ENCODE data around the gene RAD23B. TPM values are rescaled to one million over a fixed set of nuclear protein-coding genes. Genes with fewer than 3 reads are reported as not detected.

The RAD23B gene
- total RNA-seq, 1 donor from 2014 or later, result 205 TPM

- Histone ChIP-seq H4K20me1 (ENCODE audit: insufficient read depth, low read length) (peaks cover 66% of the 10 kb centered on the region), H3K4me1 (ENCODE audit: insufficient read depth, low read length) (peaks cover 17% of the 10 kb centered on the region), H3K36me3 (ENCODE audit: insufficient read depth, low read length) (no peaks in the 10 kb centered on the region), H3K9ac (ENCODE audit: low read length) (peak overlapping the region; percentile 97), H3K27ac (ENCODE audit: low read depth, low read length) (peak overlapping the region; percentile 98), H3K4me3 (ENCODE audit: insufficient read depth, low read depth, low read length) (peak overlapping the region; percentile 96), H3K27me3 (ENCODE audit: insufficient read depth, low read length) (no peaks in the 10 kb centered on the region), H3K79me2 (ENCODE audit: insufficient read depth, low read length) (peaks cover 72% of the 10 kb centered on the region), H2AFZ (ENCODE audit: low read depth, low read length) (no peak overlapping the region), H3K9me3 (ENCODE audit: insufficient read depth, low read depth, low read length) (no peaks in the 10 kb centered on the region), H3K4me2 (ENCODE audit: low read length) (peak overlapping the region; percentile 95)
- Mint-ChIP-seq H3K4me1 (ENCODE audit: low read depth, unreplicated experiment) (peaks cover 31% of the 10 kb centered on the region), H3K36me3 (ENCODE audit: low read depth, unreplicated experiment) (peaks cover 6% of the 10 kb centered on the region), H3K27me3 (ENCODE audit: low read depth, unreplicated experiment) (no peaks in the 10 kb centered on the region), H3K9me3 (ENCODE audit: unreplicated experiment) (no peaks in the 10 kb centered on the region), H3K27ac (ENCODE audit: unreplicated experiment) (peak overlapping the region; percentile 96), H3K4me3 (ENCODE audit: unreplicated experiment) (peak overlapping the region; percentile 99)
- FAIRE-seq (no peak), DNase-seq (ENCODE audit: low read depth) (no peak)
- TF ChIP-seq CTCF (IDR thresholded peaks at IDR 0.05; ENCODE audit: insufficient read depth, low read depth, low read length) (no peak), EZH2 (IDR thresholded peaks at IDR 0.05; ENCODE audit: insufficient read depth, low read length) (no peak)
Observed at GRCh38 chr9:107285286-107285685, 2.2 kb downstream of the RAD23B start.

GRCh38 chr9:107286057-107286456 is 3.0 kb downstream of the RAD23B start:
- H3K36me3 ChIP-seq (ENCODE audit: insufficient read depth, low read length), result no peaks in the 10 kb centered on the region
- TF ChIP-seq CTCF (IDR thresholded peaks at IDR 0.05; ENCODE audit: insufficient read depth, low read depth, low read length) (no peak), EZH2 (IDR thresholded peaks at IDR 0.05; ENCODE audit: insufficient read depth, low read length) (no peak)
- H3K9me3 ChIP-seq (ENCODE audit: insufficient read depth, low read depth, low read length), result no peaks in the 10 kb centered on the region
- H3K9ac ChIP-seq (ENCODE audit: low read length), result peak overlapping the region; percentile 97
- Mint-ChIP-seq H3K4me1 (ENCODE audit: low read depth, unreplicated experiment) (peaks cover 31% of the 10 kb centered on the region), H3K27me3 (ENCODE audit: low read depth, unreplicated experiment) (no peaks in the 10 kb centered on the region), H3K27ac (ENCODE audit: unreplicated experiment) (peak overlapping the region; percentile 92), H3K36me3 (ENCODE audit: low read depth, unreplicated experiment) (peaks cover 7% of the 10 kb centered on the region), H3K9me3 (ENCODE audit: unreplicated experiment) (no peaks in the 10 kb centered on the region), H3K4me3 (ENCODE audit: unreplicated experiment) (peak overlapping the region; percentile 99)
- no peak overlapping the region for H2AFZ ChIP-seq (ENCODE audit: low read depth, low read length)
- peak overlapping the region; percentile 95 for H3K4me2 ChIP-seq (ENCODE audit: low read length)
- H3K79me2 ChIP-seq (ENCODE audit: insufficient read depth, low read length), result peaks cover 80% of the 10 kb centered on the region
- FAIRE-seq (peak; percentile 17), DNase-seq (ENCODE audit: low read depth) (peak; percentile 44)
- H4K20me1 ChIP-seq (ENCODE audit: insufficient read depth, low read length), result peaks cover 74% of the 10 kb centered on the region
- H3K27ac ChIP-seq (ENCODE audit: low read depth, low read length), result peak overlapping the region; percentile 2
- H3K27me3 ChIP-seq (ENCODE audit: insufficient read depth, low read length), result no peaks in the 10 kb centered on the region
- H3K4me3 ChIP-seq (ENCODE audit: insufficient read depth, low read depth, low read length), result peak overlapping the region; percentile 96
- H3K4me1 ChIP-seq (ENCODE audit: insufficient read depth, low read length), result peaks cover 17% of the 10 kb centered on the region

GRCh38 chr9:107288701-107289100 is 5.6 kb downstream of the RAD23B start:
- Histone ChIP-seq H3K9me3 (ENCODE audit: insufficient read depth, low read depth, low read length) (no peaks in the 10 kb centered on the region), H2AFZ (ENCODE audit: low read depth, low read length) (no peak overlapping the region), H3K27me3 (ENCODE audit: insufficient read depth, low read length) (no peaks in the 10 kb centered on the region), H3K36me3 (ENCODE audit: insufficient read depth, low read length) (no peaks in the 10 kb centered on the region), H3K4me2 (ENCODE audit: low read length) (peak overlapping the region; percentile 1), H3K9ac (ENCODE audit: low read length) (no peak overlapping the region), H3K27ac (ENCODE audit: low read depth, low read length) (no peak overlapping the region), H3K79me2 (ENCODE audit: insufficient read depth, low read length) (peaks cover 100% of the 10 kb centered on the region), H4K20me1 (ENCODE audit: insufficient read depth, low read length) (peaks cover 100% of the 10 kb centered on the region), H3K4me1 (ENCODE audit: insufficient read depth, low read length) (peaks cover 12% of the 10 kb centered on the region), H3K4me3 (ENCODE audit: insufficient read depth, low read depth, low read length) (no peak overlapping the region)
- Mint-ChIP-seq H3K9me3 (ENCODE audit: unreplicated experiment) (no peaks in the 10 kb centered on the region), H3K27me3 (ENCODE audit: low read depth, unreplicated experiment) (no peaks in the 10 kb centered on the region), H3K4me3 (ENCODE audit: unreplicated experiment) (peak overlapping the region; percentile 43), H3K27ac (ENCODE audit: unreplicated experiment) (no peak overlapping the region), H3K36me3 (ENCODE audit: low read depth, unreplicated experiment) (peaks cover 7% of the 10 kb centered on the region), H3K4me1 (ENCODE audit: low read depth, unreplicated experiment) (peaks cover 32% of the 10 kb centered on the region)
- no peak for FAIRE-seq
- no peak for TF ChIP-seq EZH2 (IDR thresholded peaks at IDR 0.05; ENCODE audit: insufficient read depth, low read length)
- TF ChIP-seq CTCF (IDR thresholded peaks at IDR 0.05; ENCODE audit: insufficient read depth, low read depth, low read length), result no peak
- no peak for DNase-seq (ENCODE audit: low read depth)
